ENCODE measurements around the gene KSR1.

Gene KSR1

GRCh38 chr17:27566671-27567562, 110.7 kb downstream of the KSR1 start:
- Histone ChIP-seq H3K27ac (ENCODE audit: low read depth, low read length) (no peak overlapping the region), H3K27me3 (ENCODE audit: control insufficient read depth, insufficient read depth, low read length) (no peaks in the 10 kb centered on the region), H3K4me1 (ENCODE audit: control insufficient read depth, insufficient read depth, low read length) (no peaks in the 10 kb centered on the region), H3K4me3 (ENCODE audit: low read length) (no peak overlapping the region), H3K36me3 (ENCODE audit: control insufficient read depth, insufficient read depth, low read length) (no peaks in the 10 kb centered on the region), H3K9ac (ENCODE audit: low read length) (no peak overlapping the region)

GRCh38 chr17:27567563-27567859, 111.3 kb downstream of the KSR1 start:
- Histone ChIP-seq H3K9ac (ENCODE audit: low read length) (no peak overlapping the region), H3K4me3 (ENCODE audit: low read length) (no peak overlapping the region), H3K4me1 (ENCODE audit: control insufficient read depth, insufficient read depth, low read length) (no peaks in the 10 kb centered on the region), H3K36me3 (ENCODE audit: control insufficient read depth, insufficient read depth, low read length) (no peaks in the 10 kb centered on the region), H3K27me3 (ENCODE audit: control insufficient read depth, insufficient read depth, low read length) (no peaks in the 10 kb centered on the region), H3K27ac (ENCODE audit: low read depth, low read length) (no peak overlapping the region)

DNA sequence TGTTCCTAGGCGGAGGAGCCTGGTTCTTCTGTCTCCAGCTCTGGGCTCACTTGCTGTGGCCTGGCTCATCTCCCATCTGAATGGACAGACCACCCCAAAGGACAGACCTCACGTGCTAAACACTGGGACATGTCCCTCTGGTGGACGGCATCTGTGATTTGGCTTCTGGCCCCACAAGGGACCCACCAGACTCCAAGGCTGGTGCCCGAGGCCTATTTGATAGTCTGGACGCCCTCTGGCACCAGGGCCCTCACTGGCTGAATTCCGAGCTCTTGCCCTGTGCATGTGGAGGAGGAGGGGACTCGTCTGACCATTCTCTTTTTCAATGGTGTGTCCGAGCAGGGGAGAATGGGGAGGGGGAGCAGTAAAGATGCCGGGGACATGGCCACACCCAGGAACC, 112.0 kb downstream of the KSR1 start:
- H3K4me1 ChIP-seq (ENCODE audit: control insufficient read depth, insufficient read depth, low read length), result no peaks in the 10 kb centered on the region
- H3K4me3 ChIP-seq (ENCODE audit: low read length), result no peak overlapping the region
- H3K27ac ChIP-seq (ENCODE audit: low read depth, low read length), result no peak overlapping the region
- H3K27me3 ChIP-seq (ENCODE audit: control insufficient read depth, insufficient read depth, low read length), result no peaks in the 10 kb centered on the region
- no peak overlapping the region for H3K9ac ChIP-seq (ENCODE audit: low read length)
- no peaks in the 10 kb centered on the region for H3K36me3 ChIP-seq (ENCODE audit: control insufficient read depth, insufficient read depth, low read length)

- Histone ChIP-seq H3K9ac (ENCODE audit: low read length) (no peak overlapping the region), H3K36me3 (ENCODE audit: control insufficient read depth, insufficient read depth, low read length) (no peaks in the 10 kb centered on the region), H3K4me1 (ENCODE audit: control insufficient read depth, insufficient read depth, low read length) (no peaks in the 10 kb centered on the region)
Observed at GRCh38 chr17:27568811-27569210, 112.6 kb downstream of the KSR1 start.

DNA sequence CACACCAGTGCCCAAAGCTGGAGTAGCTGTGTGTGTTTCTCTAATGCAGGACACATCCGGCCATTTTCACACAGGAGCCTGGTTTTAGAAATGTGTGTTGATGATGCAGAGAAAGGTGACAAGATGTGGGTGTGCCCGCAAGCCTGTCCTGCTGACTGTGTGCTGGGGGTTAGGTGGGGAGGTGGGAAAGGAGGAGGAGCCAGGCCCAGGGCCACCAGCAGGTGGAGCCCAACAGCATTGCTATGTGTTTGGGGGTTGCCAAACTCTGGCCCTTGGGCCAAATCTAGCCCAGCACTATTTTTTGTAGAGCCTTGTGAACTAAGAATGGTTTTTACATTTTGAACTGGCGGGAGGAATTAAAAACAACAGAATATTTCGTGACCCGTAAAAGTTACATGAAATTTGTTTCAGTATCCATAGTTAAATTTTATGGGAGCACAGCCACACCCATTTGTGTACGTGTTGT, 113.0 kb downstream of the KSR1 start:
- no peak overlapping the region for H3K4me3 ChIP-seq (ENCODE audit: low read length)
- H3K9ac ChIP-seq (ENCODE audit: low read length), result no peak overlapping the region
- H3K27ac ChIP-seq (ENCODE audit: low read depth, low read length), result no peak overlapping the region
- no peaks in the 10 kb centered on the region for H3K36me3 ChIP-seq (ENCODE audit: control insufficient read depth, insufficient read depth, low read length)
- H3K4me1 ChIP-seq (ENCODE audit: control insufficient read depth, insufficient read depth, low read length), result no peaks in the 10 kb centered on the region
- H3K27me3 ChIP-seq (ENCODE audit: control insufficient read depth, insufficient read depth, low read length), result no peaks in the 10 kb centered on the region

More at GRCh38 chr17:27568811-27569210, 112.6 kb downstream of the KSR1 start:
- no peak overlapping the region for H3K27ac ChIP-seq (ENCODE audit: low read depth, low read length)
- H3K27me3 ChIP-seq (ENCODE audit: control insufficient read depth, insufficient read depth, low read length), result no peaks in the 10 kb centered on the region
- no peak overlapping the region for H3K4me3 ChIP-seq (ENCODE audit: low read length)

GRCh38 chr17:27569884-27570577, 113.8 kb downstream of the KSR1 start:
- H3K27ac ChIP-seq (ENCODE audit: low read depth, low read length), result no peak overlapping the region
- no peaks in the 10 kb centered on the region for H3K27me3 ChIP-seq (ENCODE audit: control insufficient read depth, insufficient read depth, low read length)
- H3K4me3 ChIP-seq (ENCODE audit: low read length), result no peak overlapping the region
- no peaks in the 10 kb centered on the region for H3K36me3 ChIP-seq (ENCODE audit: control insufficient read depth, insufficient read depth, low read length)
- H3K4me1 ChIP-seq (ENCODE audit: control insufficient read depth, insufficient read depth, low read length), result no peaks in the 10 kb centered on the region
- no peak overlapping the region for H3K9ac ChIP-seq (ENCODE audit: low read length)

DNA sequence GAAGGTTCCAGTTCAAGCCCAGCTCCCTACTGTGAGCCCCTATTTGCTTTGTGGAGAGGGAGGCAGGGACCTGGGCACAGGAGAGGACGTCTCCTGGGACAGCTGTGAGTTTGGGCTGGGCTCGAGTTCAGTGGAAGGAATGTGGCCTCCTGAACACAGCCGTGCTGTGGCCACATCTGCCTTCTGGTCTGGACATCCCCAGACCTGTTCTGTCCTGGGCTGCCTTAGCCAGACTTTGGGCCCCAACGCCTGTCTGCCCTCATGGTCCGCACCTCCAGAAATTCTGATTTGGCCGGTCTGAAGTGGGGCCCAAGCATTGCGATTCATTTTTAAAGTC, 114.3 kb downstream of the KSR1 start:
- no peak overlapping the region for H3K4me3 ChIP-seq (ENCODE audit: low read length)
- H3K27ac ChIP-seq (ENCODE audit: low read depth, low read length), result no peak overlapping the region
- no peak overlapping the region for H3K9ac ChIP-seq (ENCODE audit: low read length)
- H3K36me3 ChIP-seq (ENCODE audit: control insufficient read depth, insufficient read depth, low read length), result no peaks in the 10 kb centered on the region
- no peaks in the 10 kb centered on the region for H3K4me1 ChIP-seq (ENCODE audit: control insufficient read depth, insufficient read depth, low read length)
- no peaks in the 10 kb centered on the region for H3K27me3 ChIP-seq (ENCODE audit: control insufficient read depth, insufficient read depth, low read length)

GRCh38 chr17:27571563-27572352, 115.5 kb downstream of the KSR1 start:
- no peak overlapping the region for H3K9ac ChIP-seq (ENCODE audit: low read length)
- no peaks in the 10 kb centered on the region for H3K27me3 ChIP-seq (ENCODE audit: control insufficient read depth, insufficient read depth, low read length)
- no peaks in the 10 kb centered on the region for H3K36me3 ChIP-seq (ENCODE audit: control insufficient read depth, insufficient read depth, low read length)
- H3K4me1 ChIP-seq (ENCODE audit: control insufficient read depth, insufficient read depth, low read length), result no peaks in the 10 kb centered on the region
- H3K4me3 ChIP-seq (ENCODE audit: low read length), result no peak overlapping the region
- no peak overlapping the region for H3K27ac ChIP-seq (ENCODE audit: low read depth, low read length)

DNA sequence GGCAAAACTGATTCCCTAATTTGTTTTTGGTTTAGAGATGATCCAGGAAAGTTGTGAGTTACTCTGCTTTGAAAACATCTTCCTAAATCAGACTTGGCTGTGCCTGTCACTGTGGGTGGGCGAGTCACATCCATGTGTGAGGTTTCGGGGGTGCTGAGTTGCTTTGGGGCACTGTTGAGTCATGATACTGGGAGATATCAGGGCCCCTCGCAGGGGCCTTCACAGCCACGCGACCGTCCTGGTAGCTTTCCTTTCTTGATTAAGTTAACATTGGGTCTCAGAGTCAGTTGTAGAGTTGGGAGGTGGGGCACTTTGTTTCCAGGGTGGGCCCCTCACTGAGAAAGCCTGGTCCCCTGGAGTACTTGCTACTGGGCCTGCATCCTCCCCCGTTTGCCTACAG, 116.4 kb downstream of the KSR1 start:
- no peak overlapping the region for H3K4me3 ChIP-seq (ENCODE audit: low read length)
- H3K9ac ChIP-seq (ENCODE audit: low read length), result no peak overlapping the region
- H3K27ac ChIP-seq (ENCODE audit: low read depth, low read length), result no peak overlapping the region
- no peaks in the 10 kb centered on the region for H3K4me1 ChIP-seq (ENCODE audit: control insufficient read depth, insufficient read depth, low read length)
- H3K36me3 ChIP-seq (ENCODE audit: control insufficient read depth, insufficient read depth, low read length), result no peaks in the 10 kb centered on the region
- no peaks in the 10 kb centered on the region for H3K27me3 ChIP-seq (ENCODE audit: control insufficient read depth, insufficient read depth, low read length)

- Histone ChIP-seq H3K4me3 (ENCODE audit: low read length) (no peak overlapping the region), H3K4me1 (ENCODE audit: control insufficient read depth, insufficient read depth, low read length) (peaks cover 4% of the 10 kb centered on the region), H3K36me3 (ENCODE audit: control insufficient read depth, insufficient read depth, low read length) (no peaks in the 10 kb centered on the region), H3K27ac (ENCODE audit: low read depth, low read length) (no peak overlapping the region), H3K9ac (ENCODE audit: low read length) (no peak overlapping the region), H3K27me3 (ENCODE audit: control insufficient read depth, insufficient read depth, low read length) (no peaks in the 10 kb centered on the region)
Observed at GRCh38 chr17:27573548-27573947, 117.3 kb downstream of the KSR1 start.

- Histone ChIP-seq H3K4me1 (ENCODE audit: control insufficient read depth, insufficient read depth, low read length) (peaks cover 4% of the 10 kb centered on the region), H3K36me3 (ENCODE audit: control insufficient read depth, insufficient read depth, low read length) (no peaks in the 10 kb centered on the region), H3K27me3 (ENCODE audit: control insufficient read depth, insufficient read depth, low read length) (no peaks in the 10 kb centered on the region), H3K9ac (ENCODE audit: low read length) (no peak overlapping the region), H3K27ac (ENCODE audit: low read depth, low read length) (no peak overlapping the region), H3K4me3 (ENCODE audit: low read length) (no peak overlapping the region)
Observed at GRCh38 chr17:27573971-27574525, 117.8 kb downstream of the KSR1 start.
